Smooth muscle cell (in vitro differentiated cells): ENCODE data around the gene SHC3. TPM values are rescaled to one million over a fixed set of nuclear protein-coding genes. Genes with fewer than 3 reads are reported as not detected.

Source experiments
- DNase-seq: peaks from one replicate; lab custom pipeline; 2025; ENCODE audit not compliant: unreplicated experiment; lab: John Stamatoyannopoulos, UW
- H2AFZ ChIP-seq: fragments of 200-600 bp; sonication (generic); 2 replicates; pipeline ENCODE4 v1.6.0; 2016; ENCODE audit warnings: antibody characterized with exemption, low read depth, mild to moderate bottlenecking
- H3F3A ChIP-seq: fragments of 200-600 bp; sonication (generic); 2 replicates; pipeline ENCODE4 v1.6.0; 2017; ENCODE audit warnings: antibody characterized with exemption, low read depth
- H3K27ac ChIP-seq: fragments of 200-600 bp; sonication (generic); 2 replicates; pipeline ENCODE4 v1.5.1; 2016; ENCODE audit warnings: low read depth, mild to moderate bottlenecking
- H3K27me3 ChIP-seq: fragments of 200-600 bp; sonication (generic); 2 replicates; pipeline ENCODE4 v1.6.1; 2016; ENCODE audit warnings: low read depth, mild to moderate bottlenecking
- H3K36me3 ChIP-seq: fragments of 200-600 bp; sonication (generic); 2 replicates; pipeline ENCODE4 v1.5.1; 2016; ENCODE audit warnings: low read depth
- H3K4me1 ChIP-seq: fragments of 200-600 bp; sonication (generic); 2 replicates; pipeline ENCODE4 v1.5.1; 2016; ENCODE audit warnings: low read depth
- H3K4me2 ChIP-seq: fragments of 200-600 bp; sonication (generic); 2 replicates; pipeline ENCODE4 v1.6.0; 2016; ENCODE audit warnings: mild to moderate bottlenecking
- H3K4me3 ChIP-seq: fragments of 200-600 bp; sonication (generic); 2 replicates; pipeline ENCODE4 v1.5.1; 2016; ENCODE audit warnings: mild to moderate bottlenecking
- H3K79me2 ChIP-seq: fragments of 200-600 bp; sonication (generic); 2 replicates; pipeline ENCODE4 v1.6.0; 2016; ENCODE audit warnings: low read depth, mild to moderate bottlenecking
- H3K9ac ChIP-seq: fragments of 200-600 bp; sonication (generic); 2 replicates; pipeline ENCODE4 v1.6.0; 2016; ENCODE audit warnings: low read depth
- H3K9me3 ChIP-seq: fragments of 200-600 bp; sonication (generic); replicated peaks from 2 replicates; pipeline ENCODE4 v1.5.1; 2016; ENCODE audit warnings: low read depth
- H4K20me1 ChIP-seq: fragments of 200-600 bp; sonication (generic); 2 replicates; pipeline ENCODE4 v1.6.0; 2016; ENCODE audit warnings: low read depth
- CTCF ChIP-seq: fragments of 200-600 bp; sonication (generic); IDR thresholded peaks from 2 replicates; pipeline ENCODE4 v1.5.1; 2017; ENCODE audit warnings: borderline replicate concordance, mild to moderate bottlenecking, antibody characterized with exemption; ENCODE audit not compliant: insufficient read depth, poor library complexity, severe bottlenecking
- whole genome bisulfite sequencing: methylation state at CpG from one replicate; pipeline ENCODE4 v1.1.7; 2016; ENCODE audit warnings: low lambda C conversion rate; 5-methylcytosine and 5-hydroxymethylcytosine counted together
- polyA plus RNA-seq: library from polyadenylated mRNA; unstranded; fragments of >200 nt; fragmentation: Nextera tagmentation; extraction: Ambion mirVana; gene quantifications from 2 replicates; pipeline ENCODE4 v1.2.1, GENCODE V29; 2016
- total RNA-seq: library from RNA; depleted of rRNA; stranded (reverse); fragments of >200 nt; gene quantifications from 2 replicates; pipeline ENCODE4 v1.2.3, GENCODE V29; 2014

Gene SHC3
- total and polyA plus RNA-seq, 2 experiments from 2014 or later, result 0.38 to 0.67 TPM

GRCh38 chr9:88987661-88988060 is 191.0 kb downstream of the SHC3 start:
- Histone ChIP-seq H3K27me3 (no peaks in the 10 kb centered on the region), H3K9ac (no peak overlapping the region), H3K4me3 (no peak overlapping the region), H2AFZ (no peak overlapping the region), H4K20me1 (peaks cover 11% of the 10 kb centered on the region), H3K27ac (no peak overlapping the region), H3K4me2 (no peak overlapping the region), H3K4me1 (peaks cover 26% of the 10 kb centered on the region), H3K79me2 (peaks cover 23% of the 10 kb centered on the region), H3K9me3 (no peaks in the 10 kb centered on the region), H3F3A (peaks cover 5% of the 10 kb centered on the region), H3K36me3 (no peaks in the 10 kb centered on the region)
- DNase-seq, result no peak
- WGBS, result 68% methylated on average over 4 of the region's 4 CpGs
- no peak for TF ChIP-seq CTCF

- no peaks in the 10 kb centered on the region for H3K36me3 ChIP-seq
- no peak for TF ChIP-seq CTCF
- H3K27ac ChIP-seq, result no peak overlapping the region
- no peak overlapping the region for H3K4me2 ChIP-seq
- WGBS, result 76% methylated on average over 3 of the region's 3 CpGs
- no peak overlapping the region for H3K4me3 ChIP-seq
- no peak overlapping the region for H3K9ac ChIP-seq
- DNase-seq, result no peak
- H3K4me1 ChIP-seq, result peaks cover 26% of the 10 kb centered on the region
- H3K9me3 ChIP-seq, result no peaks in the 10 kb centered on the region
- no peaks in the 10 kb centered on the region for H3K27me3 ChIP-seq
- H3F3A ChIP-seq, result peaks cover 2% of the 10 kb centered on the region
- no peak overlapping the region for H2AFZ ChIP-seq
- peaks cover 2% of the 10 kb centered on the region for H4K20me1 ChIP-seq
- peaks cover 14% of the 10 kb centered on the region for H3K79me2 ChIP-seq
Measured at GRCh38 chr9:88986776-88987175, 191.8 kb downstream of the SHC3 start.

- Histone ChIP-seq H3K27me3 (no peaks in the 10 kb centered on the region), H3K4me2 (no peak overlapping the region), H3K79me2 (peaks cover 4% of the 10 kb centered on the region), H3K4me1 (peaks cover 33% of the 10 kb centered on the region), H3K9me3 (no peaks in the 10 kb centered on the region), H2AFZ (no peak overlapping the region), H4K20me1 (no peaks in the 10 kb centered on the region), H3K36me3 (no peaks in the 10 kb centered on the region), H3F3A (no peaks in the 10 kb centered on the region), H3K4me3 (no peak overlapping the region), H3K9ac (no peak overlapping the region), H3K27ac (no peak overlapping the region)
- TF ChIP-seq CTCF, result no peak
- DNase-seq, result no peak
- WGBS, result 81% methylated on average over 2 of the region's 2 CpGs
Measured at GRCh38 chr9:88985616-88986015, 193.0 kb downstream of the SHC3 start.

GRCh38 chr9:88984543-88984883 is 194.1 kb downstream of the SHC3 start:
- no peak for DNase-seq
- Histone ChIP-seq H3K4me1 (peaks cover 24% of the 10 kb centered on the region), H3K27ac (no peak overlapping the region), H3K9ac (no peak overlapping the region), H3F3A (no peaks in the 10 kb centered on the region), H2AFZ (no peak overlapping the region), H3K4me2 (no peak overlapping the region), H3K36me3 (no peaks in the 10 kb centered on the region), H3K79me2 (no peaks in the 10 kb centered on the region), H3K27me3 (no peaks in the 10 kb centered on the region), H3K9me3 (no peaks in the 10 kb centered on the region), H3K4me3 (no peak overlapping the region), H4K20me1 (no peaks in the 10 kb centered on the region)
- TF ChIP-seq CTCF, result no peak
- 89% methylated on average over 4 of the region's 4 CpGs for WGBS
